ENCODE measurements around the gene STRN4. TPM values are rescaled to one million over a fixed set of nuclear protein-coding genes. Genes with fewer than 3 reads are reported as not detected.

STRN4 gene
- polyA plus RNA-seq, 3 donors: 37.5 to 239 (median 48.0) TPM

DNA sequence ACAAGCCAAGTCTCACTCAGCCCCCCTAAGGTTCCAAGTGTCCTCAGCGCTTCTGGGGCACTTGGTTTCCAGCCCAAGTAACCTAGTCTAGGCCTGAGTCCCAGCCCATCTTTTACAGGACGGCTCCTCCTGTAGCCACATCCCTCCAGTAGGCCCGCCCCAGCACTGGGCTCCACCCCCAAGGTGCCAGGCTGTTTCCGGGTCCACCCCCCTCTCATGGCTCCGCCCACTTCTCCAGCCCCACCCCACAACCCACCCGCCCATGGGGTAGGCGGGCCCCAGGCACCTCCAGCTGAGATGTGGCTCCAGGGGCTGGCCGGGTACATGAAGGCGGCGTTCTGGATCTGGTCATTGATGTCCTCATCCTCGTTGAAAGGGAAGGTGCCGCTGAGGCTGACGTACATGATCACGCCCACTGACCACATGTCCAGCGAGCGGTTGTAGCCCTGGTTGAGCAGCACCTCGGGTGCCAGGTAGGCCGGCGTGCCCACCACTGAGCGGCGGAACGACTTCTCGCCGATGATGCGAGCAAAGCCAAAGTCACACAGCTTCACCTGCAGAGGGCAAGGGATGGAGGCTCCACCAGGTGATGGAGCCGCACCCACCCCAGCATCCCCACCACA, 68.0 kb downstream of the STRN4 start:
- Histone ChIP-seq H3K79me2 (ENCODE audit: insufficient read depth, low read length) (no peaks in the 10 kb centered on the region), H3K27me3 (ENCODE audit: control insufficient read depth in 2 of 2, insufficient read depth in 2 of 2, low read length in 2 of 2) (no peaks in the 10 kb centered on the region), H3K9ac (ENCODE audit: insufficient read depth, low read length, poor library complexity, severe bottlenecking) (no peak overlapping the region), H3K4me3 (replicated peaks in 1 of 3; ENCODE audit: low read depth in 2 of 3, low read length in 3 of 3) (no peak overlapping the region), H3K36me3 (replicated peaks in 1 of 2; ENCODE audit: control insufficient read depth in 1 of 2, insufficient read depth in 2 of 2, low read length in 2 of 2) (peaks cover 62 to 93% of the 10 kb centered on the region in 2 donors), H3K9me3 (replicated peaks in 1 of 2; ENCODE audit: control insufficient read depth in 1 of 2, insufficient read depth in 1 of 2, low read length in 2 of 2) (no peaks in the 10 kb centered on the region), H4K20me1 (ENCODE audit: insufficient read depth, low read length) (peaks cover 6% of the 10 kb centered on the region), H2AFZ (ENCODE audit: insufficient read depth, low read depth, low read length, poor library complexity, severe bottlenecking) (no peak overlapping the region), H3K27ac (ENCODE audit: low read depth in 1 of 2, low read length in 2 of 2) (no peak overlapping the region), H3K4me1 (ENCODE audit: control insufficient read depth in 1 of 2, insufficient read depth in 2 of 2, low read length in 2 of 2) (no peaks in the 10 kb centered on the region), H3K4me2 (replicated peaks; ENCODE audit: extremely low read depth, low read length, poor library complexity, severe bottlenecking) (no peak overlapping the region)
- Mint-ChIP-seq H3K36me3 (peaks cover 78 to 98% of the 10 kb centered on the region in 2 donors), H3K4me1 (no peaks in the 10 kb centered on the region), H3K27ac (peak overlapping the region in 1 of 7 donors; percentile 54), H3K4me3 (no peak overlapping the region), H3K27me3 (ENCODE audit: low read depth in 3 of 3) (peaks cover 0 to 4% (median 3%) of the 10 kb centered on the region in 3 donors), H3K9me3 (no peaks in the 10 kb centered on the region)
- intact Hi-C loops (cut with micrococcal nuclease): loop anchor here (10.0 kb wide), 1 partner anchor 273 kb away; no protein-coding TSS in a partner anchor
- 89% methylated on average over 23 of the region's 26 CpGs for WGBS (ENCODE audit: insufficient coverage)
- no peak for DNase-seq
- TF ChIP-seq, protein P1, sequence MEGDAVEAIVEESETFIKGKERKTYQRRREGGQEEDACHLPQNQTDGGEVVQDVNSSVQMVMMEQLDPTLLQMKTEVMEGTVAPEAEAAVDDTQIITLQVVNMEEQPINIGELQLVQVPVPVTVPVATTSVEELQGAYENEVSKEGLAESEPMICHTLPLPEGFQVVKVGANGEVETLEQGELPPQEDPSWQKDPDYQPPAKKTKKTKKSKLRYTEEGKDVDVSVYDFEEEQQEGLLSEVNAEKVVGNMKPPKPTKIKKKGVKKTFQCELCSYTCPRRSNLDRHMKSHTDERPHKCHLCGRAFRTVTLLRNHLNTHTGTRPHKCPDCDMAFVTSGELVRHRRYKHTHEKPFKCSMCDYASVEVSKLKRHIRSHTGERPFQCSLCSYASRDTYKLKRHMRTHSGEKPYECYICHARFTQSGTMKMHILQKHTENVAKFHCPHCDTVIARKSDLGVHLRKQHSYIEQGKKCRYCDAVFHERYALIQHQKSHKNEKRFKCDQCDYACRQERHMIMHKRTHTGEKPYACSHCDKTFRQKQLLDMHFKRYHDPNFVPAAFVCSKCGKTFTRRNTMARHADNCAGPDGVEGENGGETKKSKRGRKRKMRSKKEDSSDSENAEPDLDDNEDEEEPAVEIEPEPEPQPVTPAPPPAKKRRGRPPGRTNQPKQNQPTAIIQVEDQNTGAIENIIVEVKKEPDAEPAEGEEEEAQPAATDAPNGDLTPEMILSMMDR (IDR thresholded peaks at IDR 0.05): no peak

- H3K27me3 ChIP-seq (ENCODE audit: control insufficient read depth in 2 of 2, insufficient read depth in 2 of 2, low read length in 2 of 2): no peaks in the 10 kb centered on the region
- Mint-ChIP-seq H3K27ac (no peak overlapping the region), H3K36me3 (peaks cover 58 to 68% of the 10 kb centered on the region in 2 donors), H3K4me3 (no peak overlapping the region), H3K9me3 (no peaks in the 10 kb centered on the region), H3K27me3 (ENCODE audit: low read depth in 3 of 3) (peaks cover 1 to 2% (median 2%) of the 10 kb centered on the region in 3 donors), H3K4me1 (no peaks in the 10 kb centered on the region)
- no peak overlapping the region for H3K9ac ChIP-seq (ENCODE audit: insufficient read depth, low read length, poor library complexity, severe bottlenecking)
- H3K36me3 ChIP-seq (replicated peaks in 1 of 2; ENCODE audit: control insufficient read depth in 1 of 2, insufficient read depth in 2 of 2, low read length in 2 of 2): peaks cover 52 to 69% of the 10 kb centered on the region in 2 donors
- H3K4me2 ChIP-seq (replicated peaks; ENCODE audit: extremely low read depth, low read length, poor library complexity, severe bottlenecking): no peak overlapping the region
- H3K79me2 ChIP-seq (ENCODE audit: insufficient read depth, low read length): no peaks in the 10 kb centered on the region
- no peak for DNase-seq
- intact Hi-C loops (cut with micrococcal nuclease): loop anchor here (10.0 kb wide), 1 partner anchor 270 kb away; no protein-coding TSS in a partner anchor
- WGBS (ENCODE audit: insufficient coverage): 96% methylated on average over 21 of the region's 21 CpGs
- no peaks in the 10 kb centered on the region for H3K4me1 ChIP-seq (ENCODE audit: control insufficient read depth in 1 of 2, insufficient read depth in 2 of 2, low read length in 2 of 2)
- no peak overlapping the region for H2AFZ ChIP-seq (ENCODE audit: insufficient read depth, low read depth, low read length, poor library complexity, severe bottlenecking)
- peaks cover 6% of the 10 kb centered on the region for H4K20me1 ChIP-seq (ENCODE audit: insufficient read depth, low read length)
- TF ChIP-seq, protein P1 (IDR thresholded peaks at IDR 0.05): no peak
- no peak overlapping the region for H3K4me3 ChIP-seq (replicated peaks in 1 of 3; ENCODE audit: low read depth in 2 of 3, low read length in 3 of 3)
- H3K9me3 ChIP-seq (replicated peaks in 1 of 2; ENCODE audit: control insufficient read depth in 1 of 2, insufficient read depth in 1 of 2, low read length in 2 of 2): no peaks in the 10 kb centered on the region
- no peak overlapping the region for H3K27ac ChIP-seq (ENCODE audit: low read depth in 1 of 2, low read length in 2 of 2)
Observed at GRCh38 chr19:46674416-46675178, 71.7 kb downstream of the STRN4 start.

All from CD14-positive monocyte (primary cell).